HEK293 (cell line): ENCODE measurements around the gene THSD4.

Source experiments
- CTCF ChIA-PET: fragments of 350-600 bp; formaldehyde crosslinking; extraction: SDS; loops from one replicate; lab custom pipeline; 2021; ENCODE audit warnings: antibody characterized with exemption; lab: Yijun Ruan, JAX
- POLR2A ChIA-PET: fragments of 300-600 bp; formaldehyde crosslinking; extraction: SDS; loops from one replicate; lab custom pipeline; 2020; ENCODE audit warnings: antibody characterized with exemption, inconsistent platforms; lab: Yijun Ruan, JAX
- H3K27ac ChIP-seq: fragments of 200-500 bp; sonication (Bioruptor generic); 2 replicates; pipeline ENCODE4 v1.5.1; 2014; ENCODE audit warnings: low read depth, low read length, control low read depth, inconsistent platforms; ENCODE audit errors: extremely low read depth
- H3K36me3 ChIP-seq, 2 experiments: fragments of 200-500 bp in 1 of 2; sonication (Bioruptor generic) in 1 of 2; 1 replicate in 1 of 2; 2 replicates in 1 of 2; pipeline ENCODE4 v1.5.1; 2014 to 2017; ENCODE audit warnings: inconsistent platforms in 2 of 2, low read length in 2 of 2; ENCODE audit not compliant: control insufficient read depth in 2 of 2, insufficient read depth in 1 of 2
- H3K4me1 ChIP-seq: fragments of 200-500 bp; sonication (Bioruptor generic); 2 replicates; pipeline ENCODE4 v1.5.1; 2014; ENCODE audit warnings: mild to moderate bottlenecking, low read length, inconsistent platforms; ENCODE audit not compliant: control insufficient read depth, insufficient read depth
- H3K4me3 ChIP-seq: 2 replicates; pipeline ENCODE4 v1.5.1; 2011; ENCODE audit warnings: low read depth, mild to moderate bottlenecking, control low read depth, low read length, moderate library complexity
- H3K9me3 ChIP-seq: fragments of 200-500 bp; sonication (Bioruptor generic); 2 replicates; pipeline ENCODE4 v1.5.1; 2014; ENCODE audit warnings: low read depth, low read length, inconsistent platforms; ENCODE audit not compliant: control insufficient read depth, insufficient read depth
- GLI2 ChIP-seq: fragments of 450-650 bp; formaldehyde crosslinking; IDR thresholded peaks from 2 replicates; pipeline ENCODE4; 2017; ENCODE audit warnings: missing biosample characterization, missing genetic modification characterization, low read depth, borderline replicate concordance
- GLIS1 ChIP-seq: fragments of 450-650 bp; formaldehyde crosslinking; IDR thresholded peaks from 2 replicates; pipeline ENCODE4 v1.5.1; 2016; ENCODE audit warnings: missing biosample characterization, missing genetic modification characterization
- GLIS2 ChIP-seq: fragments of 450-650 bp; formaldehyde crosslinking; IDR thresholded peaks from 2 replicates; pipeline ENCODE4 v1.5.1; 2016; ENCODE audit warnings: missing biosample characterization, missing genetic modification characterization
- PATZ1 ChIP-seq: fragments of 450-650 bp; formaldehyde crosslinking; IDR thresholded peaks from 2 replicates; pipeline ENCODE4 v1.5.1; 2016; ENCODE audit warnings: missing biosample characterization, missing genetic modification characterization
- ZBTB20 ChIP-seq: fragments of 450-650 bp; formaldehyde crosslinking; IDR thresholded peaks from 2 replicates; pipeline ENCODE4 v1.5.1; 2016; ENCODE audit warnings: missing biosample characterization, missing genetic modification characterization
- ZBTB48 ChIP-seq: fragments of 450-650 bp; formaldehyde crosslinking; IDR thresholded peaks from 2 replicates; pipeline ENCODE4 v1.5.1; 2016; ENCODE audit warnings: missing biosample characterization, missing genetic modification characterization
- ZBTB49 ChIP-seq: fragments of 450-650 bp; formaldehyde crosslinking; IDR thresholded peaks from 2 replicates; pipeline ENCODE4 v1.5.1; 2016; ENCODE audit warnings: missing biosample characterization, missing genetic modification characterization, low read depth
- ZFP37 ChIP-seq: fragments of 450-650 bp; formaldehyde crosslinking; IDR thresholded peaks from 2 replicates; pipeline ENCODE4 v1.5.1; 2016; ENCODE audit warnings: missing biosample characterization, missing genetic modification characterization
- ZIC2 ChIP-seq: fragments of 450-650 bp; formaldehyde crosslinking; IDR thresholded peaks from 2 replicates; pipeline ENCODE4 v1.5.1; 2016; ENCODE audit warnings: missing biosample characterization, missing genetic modification characterization
- ZNF112 ChIP-seq: fragments of 450-650 bp; formaldehyde crosslinking; IDR thresholded peaks from 2 replicates; pipeline ENCODE4 v1.5.0; 2017; ENCODE audit warnings: missing biosample characterization, missing genetic modification characterization
- ZNF132 ChIP-seq: fragments of 450-650 bp; formaldehyde crosslinking; IDR thresholded peaks from 2 replicates; pipeline ENCODE4 v1.5.1; 2017; ENCODE audit warnings: missing biosample characterization, missing genetic modification characterization, borderline replicate concordance
- ZNF211 ChIP-seq: fragments of 450-650 bp; formaldehyde crosslinking; IDR thresholded peaks from 2 replicates; pipeline ENCODE4 v1.5.1; 2016; ENCODE audit warnings: low read depth, missing biosample characterization, missing genetic modification characterization
- ZNF24 ChIP-seq: fragments of 450-650 bp; formaldehyde crosslinking; IDR thresholded peaks from 2 replicates; pipeline ENCODE4 v1.5.1; 2016; ENCODE audit warnings: missing biosample characterization, missing genetic modification characterization
- ZNF549 ChIP-seq: fragments of 450-650 bp; IDR thresholded peaks from 2 replicates; pipeline ENCODE4 v1.5.1; 2018; ENCODE audit warnings: missing biosample characterization, missing genetic modification characterization, mild to moderate bottlenecking, inconsistent platforms, moderate library complexity
- ZNF610 ChIP-seq: fragments of 450-650 bp; formaldehyde crosslinking; IDR thresholded peaks from 2 replicates; pipeline ENCODE4 v1.5.1; 2016; ENCODE audit warnings: missing biosample characterization, missing genetic modification characterization, borderline replicate concordance
- ZNF629 ChIP-seq: fragments of 450-650 bp; formaldehyde crosslinking; IDR thresholded peaks from 2 replicates; pipeline ENCODE4 v1.5.1; 2017; ENCODE audit warnings: missing biosample characterization, missing genetic modification characterization
- ZNF658 ChIP-seq: fragments of 450-650 bp; formaldehyde crosslinking; IDR thresholded peaks from 2 replicates; pipeline ENCODE4; 2016; ENCODE audit warnings: missing biosample characterization, missing genetic modification characterization
- ZNF670 ChIP-seq: fragments of 450-650 bp; formaldehyde crosslinking; IDR thresholded peaks from 2 replicates; pipeline ENCODE4 v1.5.1; 2016; ENCODE audit warnings: missing biosample characterization, missing genetic modification characterization, low read depth
- ZNF701 ChIP-seq: fragments of 450-650 bp; formaldehyde crosslinking; IDR thresholded peaks from 2 replicates; pipeline ENCODE4 v1.5.1; 2016; ENCODE audit warnings: missing biosample characterization, missing genetic modification characterization
- ZNF747 ChIP-seq: fragments of 450-650 bp; formaldehyde crosslinking; IDR thresholded peaks from 2 replicates; pipeline ENCODE4 v1.5.1; 2016; ENCODE audit warnings: missing biosample characterization, missing genetic modification characterization
- ZNF843 ChIP-seq: fragments of 450-650 bp; formaldehyde crosslinking; IDR thresholded peaks from 2 replicates; pipeline ENCODE4 v1.5.1; 2016; ENCODE audit warnings: missing biosample characterization, missing genetic modification characterization
- ZSCAN4 ChIP-seq: fragments of 450-650 bp; formaldehyde crosslinking; IDR thresholded peaks from 2 replicates; pipeline ENCODE4 v1.5.1; 2017; ENCODE audit warnings: missing biosample characterization, missing genetic modification characterization

The THSD4 gene

GRCh38 chr15:71295603-71296314, 180.5 kb downstream of the THSD4 start (continued):
- TF ChIP-seq ZNF629 = peak; percentile 83

GRCh38 chr15:71296315-71296679, 181.0 kb downstream of the THSD4 start:
- Histone ChIP-seq H3K36me3 (no peaks in the 10 kb centered on the region), H3K4me1 (peaks cover 24% of the 10 kb centered on the region), H3K27ac (no peak overlapping the region), H3K9me3 (no peaks in the 10 kb centered on the region; the same call in 1 of the 2 replicates), H3K4me3 (no peak overlapping the region)
- TF ChIP-seq ZBTB48 (tag by site-specific recombination) = 0 out of 2 replicates have a peak, but pooled peaks have one; percentile 8
- TF ChIP-seq ZBTB20 (tag by site-specific recombination) = peak; percentile 90
- no peak for TF ChIP-seq ZNF112 (tag by site-specific recombination)
- TF ChIP-seq ZNF24 (tag by site-specific recombination) = no peak
- 0 out of 2 replicates have a peak, but pooled peaks have one; percentile 6 for TF ChIP-seq ZFP37 (tag by site-specific recombination)
- CTCF ChIA-PET = interaction anchor here (0.6 to 1.3 kb wide), 4 partner anchors 17 to 181 kb away, joined by 4 read pairs; partner anchors contain the start of gene THSD4
- POLR2A ChIA-PET = interaction anchor here (3.0 kb wide), 1 partner anchor 44 kb away, joined by 13 read pairs; no protein-coding TSS in a partner anchor

- Histone ChIP-seq H3K27ac (no peak overlapping the region), H3K4me1 (no peaks in the 10 kb centered on the region), H3K36me3 (no peaks in the 10 kb centered on the region), H3K9me3 (no peaks in the 10 kb centered on the region), H3K4me3 (no peak overlapping the region)
- no peak for TF ChIP-seq ZNF670 (tag by site-specific recombination)
- no peak for TF ChIP-seq ZNF211
- no peak for TF ChIP-seq ZNF843 (tag by site-specific recombination)
- TF ChIP-seq ZBTB49 (tag by site-specific recombination) = no peak
- TF ChIP-seq GLIS2 (tag by site-specific recombination) = no peak
- no peak for TF ChIP-seq ZNF549
- TF ChIP-seq ZNF658 (tag by site-specific recombination) = no peak
- TF ChIP-seq GLIS1 = no peak
- peak; percentile 78 for TF ChIP-seq ZIC2 (tag by site-specific recombination)
- ChIA-PET POLR2A (no interaction called here), CTCF (interaction anchor here (1.8 kb wide), 1 partner anchor 18 kb away, joined by 6 read pairs; no protein-coding TSS in a partner anchor)
Observed at GRCh38 chr15:71301958-71302621, 186.8 kb downstream of the THSD4 start.

- Histone ChIP-seq H3K27ac (no peak overlapping the region), H3K9me3 (no peaks in the 10 kb centered on the region), H3K36me3 (no peaks in the 10 kb centered on the region), H3K4me3 (no peak overlapping the region), H3K4me1 (no peaks in the 10 kb centered on the region)
- POLR2A ChIA-PET = interaction anchor here (1.3 kb wide), 1 partner anchor 24 kb away, joined by 3 read pairs; no protein-coding TSS in a partner anchor
- CTCF ChIA-PET = interaction anchor here (0.6 to 1.8 kb wide), 3 partner anchors 10 to 396 kb away, joined by 3 to 6 read pairs (median 4); no protein-coding TSS in a partner anchor
- TF ChIP-seq ZNF701 (tag by site-specific recombination) (no peak), ZNF132 (tag by site-specific recombination) (no peak), ZSCAN4 (tag by site-specific recombination) (no peak), GLI2 (tag by site-specific recombination) (no peak), ZNF747 (tag by site-specific recombination) (no peak), ZNF610 (no peak), PATZ1 (tag by site-specific recombination) (no peak)
Observed at GRCh38 chr15:71302861-71303410, 187.7 kb downstream of the THSD4 start.
